Endothelial cell of hepatic sinusoid (primary cell): ENCODE measurements around the gene CCDC144A.
"Not testable (repeated sequence)": the region's sequence is repeated elsewhere in the genome, so short reads cannot be mapped to it uniquely, and the experiment has no call there.

Source experiments
- in situ Hi-C: cut with HindIII; loops from 2 replicates; pipeline ENCODE4 v1.10.0; 2017; ENCODE audit warnings: low sequenced_read_pairs

CCDC144A gene

DNA sequence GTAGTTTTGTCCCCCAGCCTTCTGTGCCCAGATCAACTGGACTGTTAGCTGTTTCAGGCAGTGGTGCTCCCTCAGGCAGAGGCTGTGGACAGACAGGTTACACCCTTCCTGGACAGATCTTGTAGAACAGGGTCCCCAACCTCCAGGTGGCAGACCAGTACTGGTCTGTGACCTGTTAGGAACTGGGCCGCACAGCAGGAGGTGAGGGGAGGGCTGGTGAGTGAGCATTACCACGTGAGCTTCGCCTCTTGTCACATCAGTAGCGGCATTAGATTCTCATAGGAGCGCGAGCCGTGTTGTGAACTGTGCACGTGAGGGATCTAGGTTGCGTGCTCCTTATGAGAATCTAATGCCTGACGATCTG is 61.9 kb downstream of the CCDC144A start:
- in situ Hi-C loops = not testable (repeated sequence)

DNA sequence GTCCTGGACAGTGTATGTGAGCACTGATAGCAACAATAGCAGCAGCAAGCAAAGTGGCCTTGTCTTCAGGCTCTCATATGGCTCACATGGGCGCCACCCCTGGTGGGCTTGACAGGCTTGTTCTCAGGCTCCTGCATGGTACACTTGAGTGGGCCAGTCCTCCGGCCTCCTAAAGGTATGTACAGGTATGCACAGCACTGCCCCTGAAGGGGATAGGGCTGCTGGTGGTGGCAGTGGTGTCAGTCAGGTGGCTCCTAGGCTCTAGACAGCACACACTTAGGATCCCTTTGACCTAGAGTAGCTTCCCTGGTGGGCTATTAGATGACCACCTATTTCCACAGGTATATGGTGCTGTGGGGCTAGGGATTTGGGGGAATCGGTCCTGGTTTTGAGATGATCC is 67.5 kb downstream of the CCDC144A start:
- in situ Hi-C loops = not testable (repeated sequence)

DNA sequence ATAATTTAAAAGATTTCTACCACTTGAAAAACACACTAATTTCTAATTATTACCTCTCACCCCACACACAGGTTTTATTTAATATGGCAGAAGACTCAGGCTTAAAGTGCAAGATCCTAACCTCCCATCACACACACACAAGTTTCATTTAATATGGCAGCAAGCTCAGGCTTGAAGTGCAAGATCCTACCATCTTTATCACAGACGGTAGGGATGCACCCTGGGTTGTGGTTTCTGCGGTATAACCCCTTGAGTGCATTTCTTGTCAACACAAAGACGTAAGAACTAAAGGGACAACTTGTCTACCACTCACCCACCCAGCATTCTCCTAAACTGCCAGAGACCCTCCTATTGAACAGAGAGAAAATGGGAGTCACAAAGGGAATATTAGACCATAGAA is 68.1 kb downstream of the CCDC144A start:
- in situ Hi-C loops = not testable (repeated sequence)

DNA sequence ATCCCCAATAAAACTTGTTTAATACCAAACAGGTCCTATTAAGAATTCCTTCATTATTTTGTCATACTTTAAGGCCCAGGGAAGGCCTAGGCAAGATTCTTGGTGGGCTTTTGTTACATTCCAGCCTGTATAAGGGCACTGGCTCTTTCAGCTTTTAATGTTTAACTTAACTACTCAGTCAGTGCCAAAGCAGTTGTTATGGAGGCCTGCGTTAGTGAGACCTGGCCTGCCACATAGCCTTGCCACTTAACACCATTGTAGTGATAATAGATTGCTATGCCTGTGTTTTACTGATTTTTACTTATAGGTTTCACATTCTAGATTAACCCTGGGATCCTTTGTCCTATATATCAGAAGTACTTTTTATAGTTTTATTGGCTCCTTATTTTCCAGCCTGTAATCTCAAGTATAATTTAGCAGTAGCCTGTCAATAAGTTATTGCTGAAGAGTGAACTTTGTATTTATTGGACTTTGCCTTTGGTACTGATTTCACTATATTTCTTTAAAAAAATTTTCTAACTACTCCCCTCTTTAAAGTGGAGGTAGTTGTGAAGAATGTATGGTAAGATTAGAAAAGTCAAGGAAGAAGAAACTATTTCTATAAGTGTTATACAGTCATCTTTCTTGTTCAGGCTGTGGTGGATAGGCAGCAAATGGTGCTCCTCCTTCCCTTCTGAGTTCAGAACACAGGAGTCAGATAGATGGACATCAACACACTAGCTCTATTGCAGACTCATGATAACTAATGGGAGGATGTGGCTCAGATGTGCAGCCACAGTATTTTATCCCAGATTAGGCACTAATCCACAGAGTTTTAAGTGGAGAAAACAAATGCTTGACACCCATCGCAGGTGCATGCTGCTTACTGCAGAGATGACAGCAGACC is 78.5 kb downstream of the CCDC144A start:
- in situ Hi-C loops = not testable (repeated sequence)

DNA sequence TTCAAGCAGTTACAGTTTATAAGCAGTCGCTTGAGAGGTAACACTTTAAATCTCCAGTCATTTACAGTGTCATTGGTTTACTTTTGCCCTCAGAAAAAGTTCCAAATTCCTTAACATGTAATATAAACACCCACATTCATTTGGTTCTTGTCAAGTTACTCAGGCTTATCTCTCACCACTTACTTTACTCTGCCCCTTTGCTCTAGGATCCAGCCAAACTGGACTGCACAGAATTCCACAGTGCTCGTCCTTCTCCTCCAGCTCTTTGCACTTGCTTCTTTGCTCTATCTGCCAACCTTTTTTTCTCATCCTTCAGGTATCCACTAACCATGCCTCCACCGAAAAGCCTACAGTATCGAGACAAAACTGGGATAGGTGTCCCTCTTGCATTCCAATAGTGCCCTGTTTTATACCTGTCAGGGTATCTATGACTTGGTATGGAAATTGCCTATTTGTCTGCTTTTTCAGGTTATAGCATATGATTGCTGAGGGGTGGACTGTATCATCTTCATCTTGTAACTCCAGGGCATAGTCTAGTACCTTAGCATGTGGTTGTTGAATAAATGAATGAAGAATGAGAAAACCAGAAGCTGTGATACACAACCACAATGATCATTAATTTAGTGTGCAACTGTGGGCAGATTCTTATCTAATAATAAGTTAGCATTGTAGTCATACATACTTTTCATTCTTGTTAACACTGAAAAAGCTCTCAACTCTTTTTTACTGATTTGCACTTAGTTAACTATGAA is 82.5 kb downstream of the CCDC144A start:
- in situ Hi-C loops = not testable (repeated sequence)

DNA sequence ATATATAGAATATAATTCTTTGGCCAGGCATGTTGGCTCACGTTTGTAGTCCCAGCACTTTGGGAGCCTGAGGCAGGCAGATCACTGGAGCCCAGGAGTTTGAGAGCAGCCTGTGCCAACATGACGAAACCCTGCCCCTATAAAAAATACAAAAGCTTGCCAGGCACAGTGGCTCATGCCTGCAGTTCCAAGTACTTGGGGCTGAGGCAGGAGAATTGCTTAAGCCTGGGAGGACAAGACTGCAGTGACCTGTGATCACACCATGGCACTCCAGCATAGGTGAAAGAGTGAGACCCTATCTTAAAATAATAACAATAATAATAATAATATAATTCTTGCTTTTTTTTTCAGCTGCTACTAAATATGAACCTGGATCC is 83.1 kb downstream of the CCDC144A start:
- in situ Hi-C loops = not testable (repeated sequence)

DNA sequence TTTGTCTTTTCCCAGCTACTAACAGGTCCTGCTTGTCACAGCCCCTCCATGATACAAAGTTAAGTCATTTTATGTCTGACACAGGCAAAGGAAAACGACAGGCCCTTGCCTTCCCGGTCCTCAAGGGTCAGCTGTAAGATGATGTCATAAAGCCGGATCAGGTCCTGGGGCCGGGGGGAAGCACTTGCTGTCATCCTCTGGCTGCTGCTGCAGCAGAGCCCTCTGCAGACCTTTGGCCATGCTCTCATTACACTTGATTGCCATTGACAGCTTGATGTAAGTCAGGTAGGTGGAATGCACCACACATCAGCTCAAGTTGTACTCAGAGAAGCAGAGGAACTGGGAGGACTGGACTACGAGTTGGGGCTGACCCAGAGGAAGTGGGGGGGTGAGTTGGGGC is 97.8 kb downstream of the CCDC144A start:
- in situ Hi-C loops = not testable (repeated sequence)

DNA sequence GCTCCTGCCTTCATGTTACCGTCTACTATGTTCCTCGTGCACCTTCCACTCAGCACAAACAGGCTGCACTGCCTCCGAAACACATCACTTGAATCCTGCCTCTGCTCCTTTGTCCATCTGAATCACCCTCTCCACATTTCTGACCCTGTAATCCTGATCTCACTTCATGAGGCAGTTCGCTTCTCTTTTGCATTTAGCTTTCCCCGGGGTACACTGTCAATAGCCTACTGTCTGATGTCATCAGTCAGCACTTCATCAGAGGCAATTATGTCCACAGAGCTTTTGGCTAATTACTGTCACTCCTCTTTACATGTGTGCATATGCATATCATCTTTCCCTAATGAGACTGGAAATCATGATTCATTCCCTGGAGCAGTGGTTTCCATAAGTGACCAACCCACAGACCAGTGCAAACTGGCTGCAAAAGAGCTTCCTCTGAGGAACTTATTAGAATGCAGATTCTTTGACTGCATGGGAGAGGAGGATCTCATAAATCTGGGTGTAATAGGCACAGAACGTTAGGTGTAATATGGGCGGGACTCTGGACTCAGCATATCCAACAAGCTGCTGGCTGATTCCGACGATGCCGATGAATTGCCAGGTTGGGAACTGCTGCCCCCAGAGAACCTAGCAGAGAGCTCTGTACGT is 99.0 kb downstream of the CCDC144A start:
- in situ Hi-C loops = not testable (repeated sequence)

DNA sequence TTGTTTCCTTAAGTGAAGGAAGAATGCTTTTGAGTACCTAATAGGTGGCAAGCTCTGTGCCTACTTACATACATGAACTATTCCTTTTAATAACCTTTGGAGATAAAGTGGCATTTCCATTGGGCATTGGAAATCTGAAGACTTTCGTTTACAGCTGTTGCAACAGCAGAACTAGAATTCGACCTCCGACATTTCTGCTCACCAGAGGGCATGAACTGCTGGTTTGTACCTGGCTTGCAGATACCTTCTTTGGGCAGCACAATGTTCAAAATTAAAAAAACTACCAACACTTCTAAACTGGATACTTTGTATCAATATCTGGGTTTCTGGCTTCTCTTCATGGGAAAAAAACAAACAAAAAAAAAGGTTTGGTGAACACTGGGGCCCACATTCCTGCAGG is 99.6 kb downstream of the CCDC144A start:
- in situ Hi-C loops = not testable (repeated sequence)

DNA sequence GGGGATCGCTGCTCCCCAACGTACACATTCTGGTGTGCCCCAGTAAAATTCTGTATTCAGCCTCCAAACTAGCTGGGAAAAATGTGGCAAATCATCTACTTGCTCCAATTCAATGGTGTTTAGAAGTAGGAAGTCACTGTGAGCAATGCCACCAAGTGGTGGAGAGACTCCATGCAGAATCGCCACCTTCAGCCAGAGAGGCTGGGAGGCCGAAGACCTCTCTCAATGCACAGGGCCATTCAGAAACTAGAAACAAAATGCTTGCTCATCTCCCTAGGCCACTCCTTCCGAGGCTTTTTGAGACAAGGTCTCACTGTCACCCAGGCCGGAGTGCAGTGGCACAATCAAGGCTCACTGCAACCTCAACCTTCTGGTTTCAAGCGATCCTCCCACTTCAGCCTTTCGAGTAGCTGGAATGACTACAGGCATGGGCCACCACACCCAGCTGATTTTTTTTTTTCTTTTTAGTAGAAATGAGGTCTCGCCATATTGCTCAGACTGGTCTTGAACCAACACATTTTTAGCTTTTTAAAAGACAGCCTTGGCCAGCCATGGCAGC is 100.4 kb downstream of the CCDC144A start:
- in situ Hi-C loops = not testable (repeated sequence)

DNA sequence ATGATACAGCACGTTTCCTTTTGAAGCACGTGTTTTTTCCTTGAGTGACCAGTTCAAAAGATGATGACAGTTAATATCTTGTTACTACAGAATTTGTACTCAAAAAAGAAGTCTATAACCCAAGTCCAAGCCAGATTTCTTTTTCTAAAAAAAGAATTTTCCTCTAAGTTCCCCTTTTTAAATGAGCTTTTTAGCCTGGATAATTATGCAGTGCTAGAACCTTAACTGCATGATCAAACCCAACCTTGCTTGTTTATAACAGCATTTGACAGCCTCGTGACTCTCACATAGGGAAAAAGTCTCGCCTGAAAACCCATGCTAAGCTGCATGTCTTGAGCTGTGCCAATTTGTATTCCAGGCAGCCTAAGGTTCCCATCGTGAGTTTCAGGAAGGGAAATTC is 104.2 kb downstream of the CCDC144A start:
- in situ Hi-C loops = not testable (repeated sequence)

DNA sequence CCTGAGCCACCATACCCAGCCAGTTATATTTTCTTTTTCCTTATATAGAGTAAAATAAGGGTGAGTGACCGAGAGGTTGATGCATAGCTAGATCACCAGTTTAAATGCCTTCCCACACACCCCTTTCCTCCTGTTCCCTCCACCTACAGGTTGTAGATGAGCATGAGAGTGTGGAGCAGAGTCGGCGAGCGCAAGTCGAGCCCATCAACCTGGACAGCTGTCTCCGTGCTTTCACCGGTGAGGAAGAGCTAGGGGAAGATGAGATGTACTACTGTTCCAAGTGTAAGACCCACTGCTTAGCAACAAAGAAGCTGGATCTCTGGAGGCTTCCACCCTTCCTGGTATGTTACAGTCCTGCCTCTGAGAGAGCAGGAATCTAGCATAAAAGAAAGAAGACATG is 105.9 kb downstream of the CCDC144A start:
- in situ Hi-C loops = not testable (repeated sequence)

DNA sequence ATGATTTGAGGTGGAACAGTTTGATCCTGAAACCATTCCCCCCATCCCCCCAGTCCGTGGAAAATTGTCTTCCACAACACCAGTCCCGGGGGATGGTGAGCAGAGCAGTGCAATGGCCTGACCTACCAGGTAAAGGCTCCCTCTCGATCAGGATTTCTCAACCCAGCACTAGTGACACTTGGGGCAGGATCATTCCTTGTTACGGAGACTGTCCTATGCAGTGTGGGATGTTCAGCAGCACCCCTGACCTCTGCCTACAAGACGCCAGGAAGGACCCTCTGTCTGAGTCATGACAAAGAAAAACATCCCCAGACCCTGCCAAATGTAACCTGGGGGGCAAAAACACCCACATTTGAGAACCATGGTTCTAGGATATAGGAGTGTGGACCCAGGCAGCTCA is 114.8 kb downstream of the CCDC144A start:
- in situ Hi-C loops = not testable (repeated sequence)

DNA sequence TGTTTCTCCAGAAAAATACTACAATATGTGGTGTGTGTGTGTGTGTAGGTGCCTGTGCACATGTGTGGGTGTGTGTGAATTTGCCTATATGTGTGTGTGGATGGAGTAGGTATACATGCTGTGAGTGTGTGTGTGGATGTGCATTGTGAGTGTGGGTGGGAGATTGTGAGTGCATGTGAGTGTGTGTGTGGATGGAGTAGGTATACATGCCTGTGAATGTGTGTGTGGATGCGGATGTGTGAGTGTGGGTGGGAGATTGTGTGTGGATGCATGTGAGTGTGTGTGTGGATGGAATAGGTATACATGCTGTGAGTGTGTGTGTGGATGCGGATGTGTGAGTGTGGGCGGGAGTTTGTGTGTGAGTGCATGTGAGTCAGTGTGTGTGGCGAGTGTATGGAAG is 116.6 kb downstream of the CCDC144A start:
- in situ Hi-C loops = not testable (repeated sequence)

DNA sequence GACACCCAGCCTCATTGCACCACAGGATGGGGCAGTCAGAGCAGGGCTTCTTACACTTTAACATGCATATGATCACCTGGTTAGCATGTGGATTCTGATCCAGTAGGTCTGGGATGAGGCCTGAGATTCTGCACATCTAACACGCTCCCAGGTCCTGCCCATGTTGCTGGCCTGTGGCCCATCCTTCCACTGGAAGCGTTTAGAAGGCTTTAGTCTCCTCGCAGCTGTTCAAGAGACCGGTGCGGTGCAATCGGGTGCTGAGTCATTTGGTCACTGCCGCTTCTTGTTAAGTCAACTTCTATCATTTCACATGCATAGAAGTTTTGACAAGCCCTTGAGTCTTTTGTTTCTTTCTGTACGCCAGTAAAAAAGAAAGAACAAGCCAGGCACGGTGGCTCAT is 117.6 kb downstream of the CCDC144A start:
- in situ Hi-C loops = not testable (repeated sequence)

DNA sequence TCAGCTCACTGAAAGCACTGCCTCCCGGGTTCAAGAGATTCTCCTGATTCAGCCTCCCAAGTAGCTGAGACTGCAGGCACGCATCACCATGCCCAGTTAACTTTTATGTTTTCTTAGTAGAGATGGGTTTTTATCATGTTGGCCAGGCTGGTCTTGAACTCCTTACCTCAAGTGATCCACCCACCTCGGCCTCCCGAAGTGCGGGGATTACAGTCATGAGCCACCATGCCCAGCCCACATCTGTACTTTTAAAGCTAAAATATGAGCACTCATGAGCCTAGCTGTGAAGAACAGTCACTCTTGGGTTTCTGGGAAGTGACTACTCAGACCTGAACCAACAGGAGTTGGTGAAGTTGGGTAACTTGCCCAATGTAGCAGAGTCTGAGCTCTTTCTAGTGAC is 120.2 kb downstream of the CCDC144A start:
- in situ Hi-C loops = not testable (repeated sequence)

DNA sequence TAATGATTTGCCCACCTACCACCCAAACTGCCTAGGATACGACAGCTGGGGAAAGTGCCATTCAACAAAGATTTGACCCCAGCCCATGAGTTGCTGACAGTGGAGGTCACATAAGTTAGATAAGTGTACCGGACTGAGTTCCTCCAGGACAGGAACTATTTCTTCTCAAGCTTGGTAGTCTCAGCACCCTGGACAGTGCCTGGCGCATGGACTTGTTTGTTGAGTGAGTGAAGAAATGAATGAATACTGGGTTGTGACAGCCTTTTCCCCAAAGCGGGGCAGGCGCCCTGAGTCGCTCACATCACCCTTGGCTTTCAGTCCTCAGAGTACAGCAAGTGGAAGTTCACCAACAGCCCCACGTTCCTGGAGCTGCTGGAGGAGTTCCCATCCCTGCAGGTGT is 122.1 kb downstream of the CCDC144A start:
- in situ Hi-C loops = not testable (repeated sequence)

DNA sequence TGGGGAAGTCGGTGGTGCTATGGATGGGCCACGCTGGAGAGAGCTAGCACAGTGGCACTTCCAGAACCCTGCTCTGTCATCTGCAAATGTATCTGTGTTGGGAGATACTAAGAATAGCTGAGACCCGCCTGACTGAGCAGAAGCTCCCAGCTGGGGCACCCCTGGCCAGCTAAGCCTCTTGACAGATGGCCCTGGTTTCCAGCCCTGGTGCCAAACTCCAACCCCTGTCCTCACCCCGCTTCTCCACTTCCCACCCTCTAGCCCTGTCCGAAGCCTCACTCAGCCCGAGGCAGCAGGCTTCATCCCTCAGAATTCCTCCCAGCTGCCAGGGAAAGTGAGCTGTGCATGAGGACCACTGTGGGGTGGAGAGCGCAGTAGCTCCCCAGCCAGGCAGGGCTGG is 124.4 kb downstream of the CCDC144A start:
- in situ Hi-C loops = no loop called here

DNA sequence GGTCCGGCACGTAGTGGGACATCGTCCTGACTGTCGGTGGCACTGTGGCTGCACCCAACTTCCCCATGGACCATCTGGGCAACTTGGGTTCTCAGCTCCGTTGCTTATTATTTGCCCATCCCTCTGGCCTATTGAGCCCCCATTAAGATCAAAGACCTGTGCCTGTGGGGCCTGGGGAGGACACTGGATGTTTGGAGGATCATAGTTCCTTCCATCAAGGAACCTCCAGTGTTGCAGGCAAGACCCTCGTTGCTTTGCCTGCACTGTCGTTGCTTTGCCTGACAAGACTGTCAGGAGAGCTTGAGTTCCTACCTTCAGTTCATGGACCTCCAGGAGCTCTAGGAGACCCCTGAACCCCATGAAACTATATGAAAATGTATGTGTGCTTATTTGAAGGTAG is 127.2 kb downstream of the CCDC144A start:
- in situ Hi-C loops = no loop called here

DNA sequence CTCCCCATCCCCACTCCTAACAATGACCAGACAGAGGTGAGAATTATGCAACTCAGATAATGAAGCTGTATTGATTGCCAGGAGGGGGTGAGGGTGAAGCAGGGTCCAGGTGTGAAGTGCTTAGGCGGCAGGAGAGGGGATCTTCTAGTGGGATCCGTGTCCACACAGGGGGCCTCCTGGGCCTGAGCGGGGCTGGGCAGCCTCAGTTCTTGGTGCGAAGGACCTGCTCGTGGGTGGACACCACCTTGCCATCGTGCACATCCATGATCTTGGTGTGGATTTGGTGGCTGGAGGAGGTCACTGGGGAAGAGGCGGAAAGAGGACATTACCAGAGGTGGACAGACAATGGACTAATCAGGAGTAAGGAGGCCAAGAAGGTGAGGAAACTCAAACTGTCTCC is 127.9 kb downstream of the CCDC144A start:
- in situ Hi-C loops = not testable (repeated sequence)

DNA sequence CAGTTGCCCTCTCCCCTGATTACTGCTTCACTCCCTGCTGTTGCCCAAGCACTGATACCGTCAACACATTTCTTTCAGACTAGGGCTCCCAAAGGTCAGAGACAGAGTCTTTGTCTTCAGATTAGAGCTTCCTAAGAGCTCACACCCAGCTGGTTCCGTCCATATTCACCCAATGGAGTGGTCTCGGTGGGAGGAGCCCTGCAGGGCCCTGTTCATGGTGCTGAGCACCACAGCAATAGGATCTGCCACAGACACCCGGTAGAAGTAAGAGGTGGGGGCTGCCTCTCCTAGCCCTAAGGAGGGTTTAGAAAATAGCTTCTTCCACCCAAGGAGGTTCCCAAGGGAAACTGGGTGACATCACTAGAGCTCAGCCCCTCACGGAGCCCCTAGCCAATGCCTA is 128.3 kb downstream of the CCDC144A start:
- in situ Hi-C loops = no loop called here
